Ascending aorta (tissue), 2 donors: Measurements from ENCODE around the gene SMYD1. TPM values are rescaled to one million over a fixed set of nuclear protein-coding genes. Genes with fewer than 3 reads are reported as not detected.

ENCODE experiments used
- DNase-seq, 2 donors: peaks; one replicate each; pipeline ENCODE4 v3.0.0-alpha.2; 2019; ENCODE audit warnings: low spot score in 2 of 2
- H3K27ac ChIP-seq, 2 donors: fragments of 200-600 bp; sonication (generic); one replicate each; pipeline ENCODE4 v1.5.1; 2016 to 2017; ENCODE audit warnings: mild to moderate bottlenecking in 1 of 2
- H3K27me3 ChIP-seq: fragments of 200-600 bp; sonication (generic); one replicate; pipeline ENCODE4 v1.5.1; 2017
- H3K36me3 ChIP-seq, 2 donors: fragments of 200-600 bp; sonication (generic); one replicate each; pipeline ENCODE4 v1.5.1; 2016
- H3K4me1 ChIP-seq, 2 donors: fragments of 200-600 bp; sonication (generic); one replicate each; pipeline ENCODE4 v1.5.1; 2016 to 2017; ENCODE audit warnings: mild to moderate bottlenecking in 1 of 2
- H3K4me3 ChIP-seq, 2 donors: fragments of 200-600 bp; sonication (generic); one replicate each; pipeline ENCODE4 v1.5.1; 2016 to 2017; ENCODE audit warnings: mild to moderate bottlenecking in 1 of 2
- H3K9me3 ChIP-seq, 2 donors: fragments of 200-600 bp; sonication (generic); one replicate each; pipeline ENCODE4 v1.5.1; 2016
- intact Hi-C: fragments of 100-400 bp; cut with DNase I; formaldehyde crosslinking; loops from one replicate; pipeline ENCODE4 v1.15.1; 2023
- total RNA-seq: library from RNA; depleted of rRNA; stranded (reverse); fragments of >200 nt; gene quantifications from one replicate; pipeline ENCODE4 v1.1.0, GENCODE V29; 2016
- TF ChIP-seq, protein P1 (sequence below), 3 experiments: fragments of 200-600 bp in 2 of 3; fragments of 450-650 bp in 1 of 3; sonication (generic) in 2 of 3; IDR thresholded peaks; one replicate each; pipeline ENCODE4 v1.5.1; 2016 to 2019; ENCODE audit warnings: antibody characterized with exemption in 3 of 3, mild to moderate bottlenecking in 1 of 3, moderate library complexity in 1 of 3

Gene SMYD1
- total RNA-seq, 1 donor from 2014 or later, result not detected

DNA sequence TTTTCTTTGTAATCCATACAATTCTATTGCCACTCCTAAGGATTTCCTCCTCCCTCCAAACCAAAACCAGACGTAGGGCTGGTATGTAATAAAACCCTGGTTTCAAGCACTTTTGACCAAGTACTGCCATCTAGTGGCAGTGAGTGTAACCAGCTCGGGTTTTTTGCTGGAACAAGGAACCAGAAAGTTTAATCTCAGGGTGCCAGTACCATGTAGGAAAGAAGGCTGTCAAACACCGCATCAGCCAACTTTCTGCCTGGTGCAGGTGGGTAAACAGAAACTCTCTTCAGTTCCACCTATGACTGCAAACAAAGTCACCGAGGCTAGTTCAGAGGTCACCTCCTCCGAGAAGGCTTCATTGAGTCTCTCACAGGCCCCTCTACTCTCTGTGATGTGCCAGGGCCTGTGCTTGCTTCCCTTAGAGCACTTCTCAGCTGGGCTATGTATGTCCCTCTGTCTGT, 92.4 kb downstream of the SMYD1 start:
- Histone ChIP-seq H3K4me1 (no peaks in the 10 kb centered on the region), H3K27ac (no peak overlapping the region), H3K27me3 (no peaks in the 10 kb centered on the region), H3K9me3 (no peaks in the 10 kb centered on the region), H3K36me3 (no peaks in the 10 kb centered on the region), H3K4me3 (no peak overlapping the region)
- intact Hi-C loops, result loop anchor here (10.0 kb wide), 1 partner anchor 155 kb away; no protein-coding TSS in a partner anchor
- no peak for DNase-seq
- TF ChIP-seq, protein P1, sequence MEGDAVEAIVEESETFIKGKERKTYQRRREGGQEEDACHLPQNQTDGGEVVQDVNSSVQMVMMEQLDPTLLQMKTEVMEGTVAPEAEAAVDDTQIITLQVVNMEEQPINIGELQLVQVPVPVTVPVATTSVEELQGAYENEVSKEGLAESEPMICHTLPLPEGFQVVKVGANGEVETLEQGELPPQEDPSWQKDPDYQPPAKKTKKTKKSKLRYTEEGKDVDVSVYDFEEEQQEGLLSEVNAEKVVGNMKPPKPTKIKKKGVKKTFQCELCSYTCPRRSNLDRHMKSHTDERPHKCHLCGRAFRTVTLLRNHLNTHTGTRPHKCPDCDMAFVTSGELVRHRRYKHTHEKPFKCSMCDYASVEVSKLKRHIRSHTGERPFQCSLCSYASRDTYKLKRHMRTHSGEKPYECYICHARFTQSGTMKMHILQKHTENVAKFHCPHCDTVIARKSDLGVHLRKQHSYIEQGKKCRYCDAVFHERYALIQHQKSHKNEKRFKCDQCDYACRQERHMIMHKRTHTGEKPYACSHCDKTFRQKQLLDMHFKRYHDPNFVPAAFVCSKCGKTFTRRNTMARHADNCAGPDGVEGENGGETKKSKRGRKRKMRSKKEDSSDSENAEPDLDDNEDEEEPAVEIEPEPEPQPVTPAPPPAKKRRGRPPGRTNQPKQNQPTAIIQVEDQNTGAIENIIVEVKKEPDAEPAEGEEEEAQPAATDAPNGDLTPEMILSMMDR (IDR thresholded peaks at IDR 0.05), result peak; percentile 48 to 83 (median 70)

DNA sequence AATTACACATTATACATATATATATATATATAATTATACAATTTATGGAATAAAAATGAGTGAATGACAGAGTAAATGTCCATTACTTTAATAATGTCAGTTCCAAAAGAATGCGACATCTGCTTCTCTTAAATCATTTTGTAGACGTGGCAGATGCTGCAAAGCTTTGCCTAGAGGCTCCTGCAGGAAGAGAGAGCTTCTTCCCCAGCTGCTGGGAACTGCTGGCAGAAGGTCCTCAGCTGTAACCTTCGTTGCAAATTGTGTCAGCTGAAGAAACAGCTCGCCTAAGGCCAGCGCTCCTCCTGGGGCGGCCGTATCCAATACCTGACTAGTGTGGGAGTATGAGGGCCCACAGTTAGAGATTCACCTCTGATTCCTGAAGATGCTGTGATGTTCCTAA, 92.9 kb downstream of the SMYD1 start:
- H3K36me3 ChIP-seq, result no peaks in the 10 kb centered on the region
- H3K9me3 ChIP-seq, result no peaks in the 10 kb centered on the region
- intact Hi-C loops, result loop anchor here (10.0 kb wide), 1 partner anchor 156 kb away; no protein-coding TSS in a partner anchor
- TF ChIP-seq, protein P1 (IDR thresholded peaks at IDR 0.05), result no peak
- no peak overlapping the region for H3K4me3 ChIP-seq
- H3K4me1 ChIP-seq, result no peaks in the 10 kb centered on the region
- DNase-seq, result no peak
- no peak overlapping the region for H3K27ac ChIP-seq
- no peaks in the 10 kb centered on the region for H3K27me3 ChIP-seq

DNA sequence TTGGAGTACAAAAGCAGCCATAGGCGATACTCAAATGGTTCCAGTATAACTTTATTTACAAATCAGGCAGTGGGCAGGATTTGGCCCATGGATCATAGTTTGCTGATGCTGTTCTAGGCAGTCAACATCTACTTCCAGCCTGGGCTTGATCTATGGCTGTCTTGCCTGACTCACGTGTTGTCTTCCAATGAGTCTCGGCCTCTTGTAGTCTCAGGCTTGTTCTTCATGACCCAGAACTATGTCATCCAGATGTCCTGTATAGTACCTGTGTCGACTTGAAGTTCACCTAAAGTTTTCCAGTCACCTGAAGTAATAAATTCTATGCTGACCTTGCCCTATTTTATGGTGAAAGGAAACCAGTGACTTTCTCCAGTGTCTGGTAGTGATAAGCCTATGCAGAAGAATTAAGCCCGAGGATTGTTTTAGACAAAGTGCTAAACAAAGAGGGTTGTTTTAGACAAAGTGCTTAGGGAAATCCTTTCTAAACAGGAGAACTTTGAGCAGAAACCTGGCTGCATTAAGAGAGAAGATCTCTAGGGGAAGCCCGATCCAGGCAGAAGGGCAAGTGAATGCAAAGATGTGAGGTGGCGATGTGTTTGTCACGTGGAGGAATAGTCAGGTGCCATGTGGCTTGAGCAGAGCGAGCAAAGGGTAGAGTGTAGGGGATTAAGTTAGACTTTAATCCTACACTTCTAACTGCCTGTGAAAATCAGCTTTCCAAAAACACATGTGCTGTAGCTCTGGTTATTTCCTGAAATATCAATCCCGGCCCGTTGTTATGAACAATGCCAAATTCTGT, 94.0 kb downstream of the SMYD1 start:
- TF ChIP-seq, protein P1 (IDR thresholded peaks at IDR 0.05), result no peak
- no peak for DNase-seq
- H3K27ac ChIP-seq, result no peak overlapping the region
- intact Hi-C loops, result loop anchor here (10.0 kb wide), 1 partner anchor 157 kb away; no protein-coding TSS in a partner anchor
- H3K4me1 ChIP-seq, result no peaks in the 10 kb centered on the region
- H3K36me3 ChIP-seq, result no peaks in the 10 kb centered on the region
- no peaks in the 10 kb centered on the region for H3K9me3 ChIP-seq
- no peak overlapping the region for H3K4me3 ChIP-seq
- no peaks in the 10 kb centered on the region for H3K27me3 ChIP-seq

Other genes with a start within 250 kb of the SMYD1 start
- gene RGPD2, start 242.0 kb upstream of the SMYD1 start, total RNA-seq, result 0.11 TPM
- not detected for gene RNU2-63P, start 51.3 kb upstream of the SMYD1 start, total RNA-seq
- 3.1 TPM for gene KRCC1, start 12.0 kb upstream of the SMYD1 start, total RNA-seq
- gene FABP1, start 60.2 kb downstream of the SMYD1 start, total RNA-seq, result not detected
- 13.8 TPM for gene THNSL2, start 102.5 kb downstream of the SMYD1 start, total RNA-seq